CD4-positive, alpha-beta T cell treated with Interleukin-10 for 1 hour (primary cell): ENCODE measurements around the gene DIP2A.
A peak's percentile ranks its signal among the peaks of the same experiment; 100 is the strongest.

Experiments
- DNase-seq: peaks from one replicate; pipeline ENCODE4 v3.0.0-alpha.2; 2020

The DIP2A gene, protein sequence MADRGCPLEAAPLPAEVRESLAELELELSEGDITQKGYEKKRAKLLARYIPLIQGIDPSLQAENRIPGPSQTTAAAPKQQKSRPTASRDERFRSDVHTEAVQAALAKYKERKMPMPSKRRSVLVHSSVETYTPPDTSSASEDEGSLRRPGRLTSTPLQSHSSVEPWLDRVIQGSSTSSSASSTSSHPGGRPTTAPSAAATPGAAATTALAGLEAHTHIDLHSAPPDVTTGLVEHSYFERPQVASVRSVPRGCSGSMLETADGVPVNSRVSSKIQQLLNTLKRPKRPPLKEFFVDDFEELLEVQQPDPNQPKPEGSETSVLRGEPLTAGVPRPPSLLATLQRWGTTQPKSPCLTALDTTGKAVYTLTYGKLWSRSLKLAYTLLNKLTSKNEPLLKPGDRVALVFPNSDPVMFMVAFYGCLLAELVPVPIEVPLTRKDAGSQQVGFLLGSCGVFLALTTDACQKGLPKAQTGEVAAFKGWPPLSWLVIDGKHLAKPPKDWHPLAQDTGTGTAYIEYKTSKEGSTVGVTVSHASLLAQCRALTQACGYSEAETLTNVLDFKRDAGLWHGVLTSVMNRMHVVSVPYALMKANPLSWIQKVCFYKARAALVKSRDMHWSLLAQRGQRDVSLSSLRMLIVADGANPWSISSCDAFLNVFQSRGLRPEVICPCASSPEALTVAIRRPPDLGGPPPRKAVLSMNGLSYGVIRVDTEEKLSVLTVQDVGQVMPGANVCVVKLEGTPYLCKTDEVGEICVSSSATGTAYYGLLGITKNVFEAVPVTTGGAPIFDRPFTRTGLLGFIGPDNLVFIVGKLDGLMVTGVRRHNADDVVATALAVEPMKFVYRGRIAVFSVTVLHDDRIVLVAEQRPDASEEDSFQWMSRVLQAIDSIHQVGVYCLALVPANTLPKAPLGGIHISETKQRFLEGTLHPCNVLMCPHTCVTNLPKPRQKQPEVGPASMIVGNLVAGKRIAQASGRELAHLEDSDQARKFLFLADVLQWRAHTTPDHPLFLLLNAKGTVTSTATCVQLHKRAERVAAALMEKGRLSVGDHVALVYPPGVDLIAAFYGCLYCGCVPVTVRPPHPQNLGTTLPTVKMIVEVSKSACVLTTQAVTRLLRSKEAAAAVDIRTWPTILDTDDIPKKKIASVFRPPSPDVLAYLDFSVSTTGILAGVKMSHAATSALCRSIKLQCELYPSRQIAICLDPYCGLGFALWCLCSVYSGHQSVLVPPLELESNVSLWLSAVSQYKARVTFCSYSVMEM (N-terminal part only)

GRCh38 chr21:46458315-46459023 is at the start of gene DIP2A:
TSS of gene DIP2A (plus strand) at chr21:46458891. CDS start at chr21:46459132, 241 bp downstream.
- DNase-seq, result peak; percentile 96

DNA sequence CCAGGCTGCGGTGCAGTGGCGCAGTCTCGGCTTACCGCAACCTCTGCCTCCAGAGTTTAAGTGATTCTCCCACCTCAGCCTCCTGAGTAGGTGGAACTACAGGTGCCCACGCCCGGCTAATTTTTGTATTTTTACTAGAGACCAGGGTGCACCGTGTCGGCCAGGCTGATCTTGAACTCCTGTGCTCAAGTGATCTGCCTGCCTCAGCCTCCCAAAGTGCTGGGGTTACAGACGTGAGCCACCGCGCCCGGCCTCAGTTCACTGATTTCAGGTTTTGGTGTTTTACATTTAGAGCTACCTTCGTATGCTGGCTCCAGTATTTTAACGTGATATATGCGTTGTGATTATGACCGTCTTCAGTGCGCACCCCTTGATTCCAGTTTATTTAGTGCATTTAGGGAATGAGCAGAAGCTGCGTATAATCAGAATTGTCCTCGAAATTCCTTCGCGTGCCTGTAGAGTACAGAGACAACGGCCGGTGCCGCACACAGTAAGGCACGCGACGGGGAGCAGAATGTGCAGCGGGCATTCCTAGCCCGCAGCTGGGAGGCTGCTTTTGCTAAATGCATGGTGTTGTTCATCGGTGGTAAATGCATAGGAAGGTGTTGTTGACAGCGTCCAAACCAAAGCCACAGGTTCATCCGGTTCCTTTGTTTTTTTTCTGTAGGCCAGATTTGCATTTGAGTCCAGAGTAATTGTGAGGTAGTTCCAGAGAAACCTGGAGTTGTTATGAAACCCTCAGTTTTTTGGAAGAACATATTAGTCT is 48.9 kb upstream of the DIP2A start:
- DNase-seq, result peak; percentile 6

GRCh38 chr21:46410516-46410915 is 48.2 kb upstream of the DIP2A start:
- DNase-seq, result no peak

GRCh38 chr21:46411236-46411635 is 47.5 kb upstream of the DIP2A start:
- DNase-seq, result no peak

DNA sequence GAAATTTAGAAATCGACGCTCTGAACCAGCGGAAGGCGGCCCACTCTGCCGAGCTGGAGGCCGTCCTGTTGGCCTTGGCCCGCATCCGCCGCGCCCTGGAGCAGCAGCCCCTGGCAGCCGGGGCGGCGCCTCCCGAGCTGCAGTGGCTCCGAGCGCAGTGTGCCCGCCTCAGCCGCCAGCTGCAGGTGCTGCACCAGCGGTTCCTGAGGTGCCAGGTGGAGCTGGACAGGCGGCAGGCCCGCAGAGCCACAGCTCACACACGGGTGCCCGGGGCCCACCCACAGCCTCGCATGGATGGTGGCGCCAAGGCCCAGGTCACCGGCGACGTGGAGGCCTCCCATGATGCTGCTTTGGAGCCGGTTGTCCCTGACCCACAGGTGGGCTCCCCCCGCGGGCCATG is 47.0 kb upstream of the DIP2A start:
- no peak for DNase-seq

DNA sequence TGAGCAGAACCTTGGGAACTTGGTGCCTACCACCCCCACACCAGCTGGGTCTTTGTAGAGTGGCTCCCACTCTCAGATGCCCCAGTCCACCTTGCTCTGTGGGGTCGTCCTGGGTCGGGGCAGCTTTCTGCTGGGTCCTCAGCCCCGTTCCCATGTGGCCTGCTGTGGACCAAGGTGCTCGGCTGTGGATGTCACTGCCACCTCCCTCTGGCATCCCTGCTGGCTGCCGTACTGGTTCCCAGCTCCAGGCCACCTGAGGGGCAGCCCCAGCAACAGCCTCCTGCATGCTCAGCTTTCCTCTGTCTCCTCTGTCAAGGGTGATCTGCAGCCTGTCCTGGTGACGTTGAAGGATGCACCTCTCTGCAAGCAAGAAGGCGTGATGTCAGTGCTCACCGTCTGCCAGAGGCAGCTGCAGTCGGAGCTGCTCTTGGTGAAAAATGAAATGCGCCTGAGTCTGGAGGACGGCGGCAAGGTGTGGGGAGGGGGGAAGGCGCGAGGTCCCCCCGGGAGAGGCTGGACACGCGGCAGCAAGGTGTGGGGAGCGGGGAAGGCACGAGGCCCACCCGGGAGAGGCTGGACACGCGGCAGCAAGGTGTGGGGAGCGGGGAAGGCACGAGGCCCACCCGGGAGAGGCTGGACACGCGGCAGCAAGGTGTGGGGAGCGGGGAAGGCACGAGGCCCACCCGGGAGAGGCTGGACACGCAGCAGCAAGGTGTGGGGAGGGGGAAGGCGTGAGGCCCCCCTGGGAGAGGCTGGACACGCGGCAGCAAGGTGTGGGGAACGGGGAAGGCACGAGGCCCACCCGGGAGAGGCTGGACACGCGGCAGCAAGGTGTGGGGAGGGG is 45.9 kb upstream of the DIP2A start:
- no peak for DNase-seq

- no peak for DNase-seq
Measured at GRCh38 chr21:46413365-46413696, 45.4 kb upstream of the DIP2A start.

GRCh38 chr21:46414965-46415275 is 43.8 kb upstream of the DIP2A start:
- no peak for DNase-seq

- no peak for DNase-seq
Measured at GRCh38 chr21:46416551-46416950, 42.1 kb upstream of the DIP2A start.

GRCh38 chr21:46418265-46418946 is 40.3 kb upstream of the DIP2A start:
- no peak for DNase-seq

GRCh38 chr21:46420241-46421190 is 38.2 kb upstream of the DIP2A start:
- DNase-seq, result no peak

DNA sequence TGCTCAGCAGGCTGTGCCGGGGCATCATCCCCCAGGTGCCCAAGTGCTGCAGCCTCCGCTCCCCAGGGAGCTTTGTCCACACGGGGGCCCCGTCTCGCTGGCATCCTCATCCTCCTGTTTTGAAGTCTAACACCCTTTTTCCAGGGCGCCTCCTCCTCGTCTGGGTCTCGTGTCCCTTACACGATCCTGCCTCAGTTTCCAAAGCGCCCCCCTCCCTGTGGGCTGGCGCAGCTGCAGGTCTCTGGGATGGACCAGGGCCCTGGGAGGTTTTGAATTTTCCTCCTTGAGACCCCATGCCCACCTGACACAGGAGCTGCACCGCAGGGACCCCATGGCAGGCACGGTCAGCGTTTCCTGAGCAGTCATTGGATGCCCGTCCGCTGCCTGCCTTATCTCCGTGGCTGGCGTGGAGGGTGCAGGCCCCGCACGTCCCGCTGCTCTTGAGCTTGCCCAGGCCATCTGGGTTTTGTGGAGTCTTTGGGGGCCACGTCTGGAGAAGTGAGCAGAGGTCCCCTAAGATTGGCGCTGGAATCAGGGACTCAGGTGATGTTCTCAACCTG is 37.4 kb upstream of the DIP2A start:
- no peak for DNase-seq

DNA sequence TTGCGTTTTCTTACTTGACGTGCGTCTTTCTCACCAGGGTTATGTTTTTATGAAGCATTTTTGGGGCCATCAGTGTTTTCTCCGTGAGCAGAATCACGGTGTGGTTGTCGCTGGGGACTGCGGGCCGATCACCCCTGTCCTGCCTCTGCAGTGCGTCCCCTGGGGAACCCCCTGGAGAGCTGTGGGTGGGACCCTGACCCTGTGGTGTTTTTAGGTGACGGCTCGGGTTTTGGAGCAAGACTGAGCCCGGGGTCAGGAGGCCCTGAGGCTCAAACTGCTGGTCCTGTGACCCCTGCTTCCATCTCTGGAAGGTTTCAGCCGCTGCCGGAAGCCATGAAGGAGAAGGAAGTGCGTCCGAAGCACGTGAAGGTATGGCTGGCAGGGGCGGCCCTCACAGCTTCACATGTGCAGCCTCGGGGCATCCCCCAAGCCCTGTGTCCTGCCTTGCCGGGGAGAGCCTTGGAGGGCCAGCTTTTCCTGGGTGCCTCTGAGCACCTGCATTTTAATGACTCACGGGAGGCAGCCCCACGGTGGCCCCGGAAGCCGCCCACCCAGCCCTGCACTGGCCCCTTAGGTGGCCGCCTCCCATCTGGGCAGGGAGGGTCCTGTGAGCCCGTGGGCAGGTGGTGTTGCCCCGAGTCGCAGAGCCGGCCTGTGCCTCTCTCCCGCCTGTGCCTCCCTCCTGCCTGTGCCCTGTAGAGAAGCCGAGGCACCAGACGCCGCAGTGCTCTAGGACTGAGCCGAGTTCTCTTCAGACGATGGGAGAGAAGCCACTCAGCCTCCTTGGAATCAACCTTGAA is 36.7 kb upstream of the DIP2A start:
- no peak for DNase-seq

DNA sequence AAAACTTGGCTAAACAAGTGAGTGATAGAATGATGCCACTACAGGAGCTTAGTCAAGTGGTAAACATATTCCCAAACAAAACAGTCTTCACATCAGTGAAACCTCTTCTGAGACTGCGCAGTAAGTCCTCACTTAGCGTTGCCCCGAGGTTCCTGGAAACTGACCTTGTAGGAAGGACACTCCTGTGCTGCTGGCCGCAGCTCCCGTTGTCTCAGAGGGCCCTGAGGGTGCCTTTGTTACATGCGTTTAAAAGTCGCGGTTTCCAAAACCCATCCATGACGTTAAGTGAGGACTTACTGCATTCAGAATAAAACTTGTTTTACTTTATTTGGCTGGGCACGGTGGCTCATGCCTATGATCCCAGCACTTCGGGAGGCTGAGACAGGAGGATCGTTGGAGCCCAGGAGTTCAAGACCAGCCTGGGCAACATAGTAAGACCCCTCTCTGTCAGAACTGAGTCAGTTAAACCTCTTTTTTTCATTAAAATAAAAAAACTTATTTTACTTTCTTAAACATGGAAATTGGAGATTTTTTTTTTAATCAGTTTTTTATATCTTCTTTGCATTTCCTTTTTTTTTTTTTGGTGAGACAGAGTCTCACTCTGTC is 36.0 kb upstream of the DIP2A start:
- no peak for DNase-seq

DNA sequence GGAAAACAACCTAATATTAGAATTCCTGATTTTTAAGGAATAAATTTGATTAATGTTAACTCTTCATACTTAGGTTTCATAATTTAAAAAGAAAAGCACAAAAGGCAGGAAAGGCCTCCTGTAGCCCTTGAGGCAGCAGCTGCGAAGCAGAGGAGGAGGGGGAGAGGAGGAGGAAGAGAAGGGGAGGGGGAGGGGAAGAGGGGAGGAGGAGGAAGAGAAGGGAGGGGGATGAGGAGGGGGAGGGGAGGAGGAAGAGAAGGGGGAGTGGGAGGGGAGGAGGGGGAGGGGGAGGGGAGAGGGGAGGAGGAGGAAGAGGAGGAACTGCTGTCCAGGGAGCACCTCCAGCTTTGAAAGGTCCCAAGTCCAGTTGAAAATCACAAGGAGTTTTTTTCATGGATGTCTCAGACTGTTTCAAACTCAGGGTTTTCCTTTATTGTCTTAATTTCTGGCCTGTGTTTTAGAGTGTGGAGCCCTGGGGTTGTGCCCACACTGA is 35.1 kb upstream of the DIP2A start:
- DNase-seq, result no peak

DNA sequence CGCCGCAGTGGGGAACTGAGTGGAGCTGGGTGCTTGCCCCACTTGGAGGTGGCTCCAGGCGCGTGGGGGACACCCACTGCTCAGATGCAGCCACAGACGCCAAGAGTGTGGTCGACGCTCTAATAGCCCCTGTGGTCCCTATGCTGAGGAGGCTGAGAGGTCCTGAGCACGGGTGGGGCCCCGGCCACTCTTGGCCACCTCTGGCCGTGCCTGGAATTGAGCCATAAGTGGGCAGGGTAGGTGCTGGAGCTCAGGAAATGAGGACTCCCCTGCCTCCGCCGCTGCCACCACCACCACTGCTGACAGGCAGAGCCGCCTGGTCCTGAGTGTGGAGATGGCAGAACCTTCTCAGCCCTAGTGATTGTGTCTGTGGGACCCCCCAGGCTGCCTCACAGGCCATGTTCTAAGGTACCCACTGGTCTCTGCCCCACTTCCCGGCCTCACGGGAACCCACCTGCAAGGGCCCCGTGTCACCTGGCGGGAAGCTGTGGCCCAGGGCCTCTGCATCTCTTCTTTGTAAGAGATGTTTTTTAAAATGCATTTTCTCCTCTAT is 34.6 kb upstream of the DIP2A start:
- DNase-seq, result peak; percentile 47

GRCh38 chr21:46424621-46425020 is 34.1 kb upstream of the DIP2A start:
- peak; percentile 62 for DNase-seq
